Measurements from ENCODE around the gene CDKN1B.

The CDKN1B gene

DNA sequence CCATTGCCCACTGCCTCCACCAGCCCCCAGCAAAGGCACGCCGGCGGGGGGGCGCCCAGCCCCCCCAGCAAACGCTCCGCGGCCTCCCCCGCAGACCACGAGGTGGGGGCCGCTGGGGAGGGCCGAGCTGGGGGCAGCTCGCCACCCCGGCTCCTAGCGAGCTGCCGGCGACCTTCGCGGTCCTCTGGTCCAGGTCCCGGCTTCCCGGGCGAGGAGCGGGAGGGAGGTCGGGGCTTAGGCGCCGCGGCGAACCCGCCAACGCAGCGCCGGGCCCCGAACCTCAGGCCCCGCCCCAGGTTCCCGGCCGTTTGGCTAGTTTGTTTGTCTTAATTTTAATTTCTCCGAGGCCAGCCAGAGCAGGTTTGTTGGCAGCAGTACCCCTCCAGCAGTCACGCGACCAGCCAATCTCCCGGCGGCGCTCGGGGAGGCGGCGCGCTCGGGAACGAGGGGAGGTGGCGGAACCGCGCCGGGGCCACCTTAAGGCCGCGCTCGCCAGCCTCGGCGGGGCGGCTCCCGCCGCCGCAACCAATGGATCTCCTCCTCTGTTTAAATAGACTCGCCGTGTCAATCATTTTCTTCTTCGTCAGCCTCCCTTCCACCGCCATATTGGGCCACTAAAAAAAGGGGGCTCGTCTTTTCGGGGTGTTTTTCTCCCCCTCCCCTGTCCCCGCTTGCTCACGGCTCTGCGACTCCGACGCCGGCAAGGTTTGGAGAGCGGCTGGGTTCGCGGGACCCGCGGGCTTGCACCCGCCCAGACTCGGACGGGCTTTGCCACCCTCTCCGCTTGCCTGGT lies at the start of gene CDKN1B:
Gene CDKN1B, plus strand, starts transcription at position 576 of the 793 bp plus-strand sequence. CDS start 472 bp downstream, outside the sequence.
- peak; percentile 91 for DNase-seq (ENCODE audit: low spot score)

DNA sequence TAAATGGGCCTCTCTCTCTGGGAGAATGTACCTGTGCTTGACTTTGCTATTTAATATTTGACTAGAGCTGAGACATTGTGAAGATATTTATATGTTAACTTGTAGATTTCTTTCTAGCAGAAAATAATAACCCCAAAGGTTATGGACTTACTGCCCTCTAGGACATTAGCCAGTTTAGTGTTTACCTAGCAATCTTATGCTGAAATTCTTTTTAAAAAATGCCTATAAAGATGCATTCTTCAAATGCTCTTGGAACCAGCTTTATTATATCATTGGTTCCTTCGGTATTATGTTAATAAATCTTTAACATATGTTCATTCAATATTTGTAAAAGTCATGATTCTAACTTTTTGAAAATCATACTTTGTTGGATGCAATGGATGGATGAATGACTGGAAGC lies 49.2 kb upstream of the CDKN1B start:
- DNase-seq (ENCODE audit: low spot score), result no peak

DNA sequence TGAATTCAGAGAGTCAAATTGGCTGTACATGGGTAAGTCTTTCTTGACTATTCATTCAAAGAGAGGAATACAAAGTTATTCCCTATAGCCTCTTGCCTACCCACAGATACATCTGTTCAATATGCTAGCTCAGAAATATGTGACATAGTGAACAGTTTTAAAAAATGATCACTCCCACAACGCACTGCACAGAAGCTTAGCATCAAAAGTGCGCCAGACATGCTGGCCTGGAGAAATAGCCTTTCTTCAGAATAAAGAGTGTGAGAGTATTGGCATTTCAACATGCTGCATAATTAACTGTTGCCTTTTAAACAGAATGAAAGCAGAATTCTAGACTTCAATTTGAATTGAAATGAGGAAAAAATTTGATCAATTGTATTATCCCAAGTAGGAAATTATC lies 48.1 kb upstream of the CDKN1B start:
- DNase-seq (ENCODE audit: low spot score), result no peak

DNA sequence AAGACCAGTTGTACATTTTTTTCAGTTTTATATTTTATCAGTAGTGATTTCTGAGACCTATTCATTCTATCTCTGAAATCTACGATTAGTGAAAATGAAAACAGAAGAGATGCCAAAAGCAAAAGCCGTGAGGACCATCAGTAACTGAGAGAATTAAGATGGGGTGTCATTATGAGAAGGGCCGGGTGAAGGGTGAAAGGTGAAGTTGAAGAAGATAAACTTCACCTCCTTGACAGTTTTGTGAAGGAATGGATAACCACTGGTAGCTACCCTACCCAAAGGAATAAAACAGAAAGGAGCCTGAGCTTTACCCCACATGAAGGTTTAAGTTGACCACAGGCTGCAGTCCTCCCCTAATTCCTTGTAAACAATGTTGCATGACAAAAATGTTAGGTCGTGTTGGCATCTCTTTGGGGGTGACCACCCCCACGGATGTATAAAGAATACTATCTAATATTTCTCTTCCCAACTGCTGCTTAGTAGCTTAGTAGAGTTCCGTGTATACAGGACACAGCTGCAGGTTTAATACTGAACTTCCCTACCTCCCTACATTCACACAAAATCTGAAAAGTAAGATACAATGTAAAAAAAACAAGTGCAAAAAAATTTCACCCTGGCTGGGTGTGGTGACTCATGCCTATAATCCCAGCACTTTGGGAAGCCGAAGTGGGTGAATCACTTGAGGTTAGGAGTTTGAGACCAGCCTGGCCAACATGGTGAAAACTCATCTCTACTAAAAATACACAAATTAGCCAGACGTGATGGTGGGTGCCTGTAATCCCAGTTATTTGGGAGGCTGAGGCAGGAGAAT lies 45.1 kb upstream of the CDKN1B start:
- DNase-seq (ENCODE audit: low spot score), result no peak

DNA sequence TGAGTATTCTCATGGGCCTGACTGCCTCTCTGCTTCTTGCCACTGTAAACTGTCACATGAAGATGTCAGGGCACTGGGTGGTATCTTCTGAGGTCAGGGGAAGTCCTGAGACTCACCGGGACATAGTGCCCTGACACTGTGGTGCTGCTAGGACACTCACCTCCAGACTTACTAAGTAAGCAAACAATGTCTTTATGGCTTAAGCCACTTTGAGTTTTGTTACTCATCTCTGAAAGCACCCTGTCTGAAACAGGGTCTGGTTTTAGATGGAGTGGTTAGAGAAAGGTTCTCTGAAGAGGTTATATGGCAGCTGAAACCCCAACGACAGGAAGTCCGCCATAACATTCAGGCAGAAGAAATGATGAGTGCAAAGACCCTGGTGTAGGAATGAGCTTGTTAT lies 43.9 kb upstream of the CDKN1B start:
- no peak for DNase-seq (ENCODE audit: low spot score)

DNA sequence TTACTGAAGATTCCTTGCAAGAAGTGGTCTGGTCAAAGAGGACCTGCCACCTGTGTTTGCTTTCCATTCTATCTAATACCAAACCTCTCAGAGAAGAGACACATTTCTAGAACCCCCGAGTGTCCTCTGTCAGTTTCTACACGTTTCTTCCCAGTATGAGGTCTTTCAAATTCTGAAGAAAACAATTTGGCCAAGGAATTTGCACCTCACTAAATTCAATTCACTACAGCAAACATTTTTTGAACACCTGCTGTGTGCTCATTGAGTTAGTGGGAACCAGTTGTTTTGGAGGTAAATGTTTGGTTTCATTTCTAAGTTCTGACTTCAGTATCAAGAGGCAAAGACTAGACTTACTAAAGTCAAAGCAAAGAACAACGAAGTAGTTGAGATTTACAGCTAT lies 40.6 kb upstream of the CDKN1B start:
- no peak for DNase-seq (ENCODE audit: low spot score)

DNA sequence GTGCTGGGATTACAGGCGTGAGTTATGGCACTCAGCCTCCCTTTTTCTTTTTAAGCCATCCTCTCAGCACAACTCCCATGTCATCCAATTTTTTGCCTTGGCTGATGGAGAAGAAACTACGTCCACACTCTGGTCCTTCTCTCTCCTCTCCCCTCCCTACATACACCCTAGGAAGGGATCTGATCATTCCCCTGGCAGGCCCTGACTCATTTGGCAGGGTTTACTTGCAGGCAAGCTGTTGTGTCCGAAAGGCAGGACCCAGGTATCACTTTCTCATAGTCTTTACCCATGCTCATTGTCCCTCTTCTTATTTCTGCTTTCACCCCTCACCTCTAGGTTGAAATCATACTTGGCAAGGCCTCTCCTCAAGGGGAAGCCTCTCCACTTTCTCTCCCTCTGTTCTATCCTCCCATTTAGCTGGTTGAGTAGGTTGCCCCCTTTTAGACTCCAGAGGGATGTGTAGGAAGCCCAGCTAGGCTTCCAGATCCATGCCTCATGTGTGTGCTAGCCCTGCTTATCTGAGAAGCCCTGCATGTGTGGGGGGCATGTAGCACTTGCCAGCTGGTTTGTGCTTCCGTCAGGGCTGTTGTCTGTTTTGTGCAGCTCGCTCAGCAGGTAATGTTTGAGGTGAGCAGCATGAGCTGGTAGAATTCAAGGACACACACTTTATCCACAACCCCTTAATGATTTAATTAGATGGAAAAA lies 36.0 kb upstream of the CDKN1B start:
- DNase-seq (ENCODE audit: low spot score), result no peak

DNA sequence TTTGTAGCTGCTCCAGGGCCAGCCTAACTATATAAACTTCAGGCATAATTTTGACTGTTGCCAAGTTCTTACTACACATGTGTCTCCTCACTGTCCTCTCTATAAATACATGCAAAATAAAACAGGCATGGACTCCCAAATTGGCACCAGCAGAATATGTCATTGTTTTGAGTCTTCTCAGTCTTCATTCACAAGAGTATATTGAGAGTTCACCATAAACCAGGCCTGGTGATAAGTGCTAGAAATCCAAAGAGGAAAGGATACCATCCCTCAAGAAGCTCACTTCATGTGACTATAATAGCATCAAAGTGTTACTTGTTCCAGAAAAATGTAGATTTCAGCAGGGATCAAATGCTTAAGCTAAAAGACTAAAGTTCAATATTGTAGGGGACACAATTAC lies 34.9 kb upstream of the CDKN1B start:
- DNase-seq (ENCODE audit: low spot score), result no peak

DNA sequence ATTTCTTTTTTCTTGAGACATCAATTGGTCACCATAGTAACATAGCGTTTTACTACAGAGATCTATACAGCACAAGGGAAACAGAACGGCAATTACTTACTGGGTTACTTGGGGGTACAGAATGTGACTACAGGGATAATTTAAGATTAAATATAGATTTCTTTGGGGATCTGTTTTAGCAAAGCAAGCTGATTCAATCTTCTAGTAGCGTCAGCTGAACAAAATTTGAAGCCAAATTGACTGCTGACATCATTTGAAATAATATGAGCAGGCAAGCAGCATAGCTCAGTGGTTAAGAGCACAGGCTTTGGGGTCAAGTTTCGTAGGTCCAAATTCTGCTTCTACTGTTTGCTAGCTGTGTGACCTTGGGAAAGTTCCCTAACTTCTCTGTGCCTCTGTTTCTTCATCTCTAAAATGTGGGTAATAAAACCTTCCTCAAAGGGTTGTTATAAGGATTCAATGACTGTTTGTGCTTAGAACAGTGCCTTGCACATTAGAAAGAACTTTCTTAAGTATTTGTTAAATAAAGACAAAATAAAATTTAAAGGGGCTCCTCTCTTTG lies 34.0 kb upstream of the CDKN1B start:
- no peak for DNase-seq (ENCODE audit: low spot score)

DNA sequence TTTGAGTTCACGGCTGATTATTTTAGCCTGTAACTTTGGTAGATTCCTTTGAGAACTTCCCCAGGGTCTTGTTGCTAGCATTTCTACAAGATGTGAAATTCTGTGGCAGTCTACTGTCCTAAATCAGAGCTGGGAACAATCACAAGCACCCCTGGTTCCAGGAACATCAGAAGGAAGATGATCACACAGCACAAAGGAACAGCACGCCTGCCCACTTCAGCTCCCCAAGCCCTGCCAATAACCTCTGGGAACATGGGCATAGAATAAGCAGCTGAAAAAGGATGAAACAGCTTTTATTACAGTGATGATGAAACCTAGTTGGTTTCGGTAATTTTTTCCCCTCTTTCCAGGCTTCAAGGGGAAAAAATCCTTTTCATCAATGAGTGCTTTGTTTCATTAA lies 33.4 kb upstream of the CDKN1B start:
- no peak for DNase-seq (ENCODE audit: low spot score)

DNA sequence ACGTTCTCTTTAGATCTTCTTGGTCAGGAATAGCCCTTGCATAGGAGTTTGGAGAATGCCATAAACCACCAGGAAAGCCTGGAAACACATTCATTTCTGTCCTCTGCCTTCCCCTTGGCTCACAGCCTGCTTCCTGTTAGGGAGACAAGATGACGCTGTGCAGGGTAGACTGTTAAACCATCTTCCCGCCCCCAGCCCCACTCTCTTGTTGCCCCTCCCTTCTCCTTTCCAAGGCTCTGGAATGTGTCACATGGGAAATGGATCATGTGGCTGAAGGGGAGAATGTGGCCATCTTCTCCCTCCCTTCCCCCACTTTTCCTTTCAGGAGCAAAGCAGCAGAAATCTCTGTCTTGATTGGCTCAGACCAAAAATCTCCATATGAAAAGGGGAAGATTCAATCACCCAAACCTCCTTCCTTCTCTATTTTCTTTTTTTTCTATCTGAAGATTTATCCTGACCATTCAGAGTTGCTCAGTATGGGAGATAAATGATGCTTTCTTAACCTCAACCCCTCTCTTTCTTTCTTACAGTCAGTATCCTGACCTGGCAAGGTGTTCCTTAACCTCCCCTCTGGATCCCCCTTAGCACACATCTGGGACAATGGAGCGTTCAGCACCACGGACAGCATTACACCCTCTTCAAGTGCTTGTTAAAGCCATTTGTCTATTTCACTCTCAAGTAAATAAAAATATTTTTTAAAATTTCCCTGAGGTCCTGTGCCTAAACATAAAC lies 32.6 kb upstream of the CDKN1B start:
- no peak for DNase-seq (ENCODE audit: low spot score)

DNA sequence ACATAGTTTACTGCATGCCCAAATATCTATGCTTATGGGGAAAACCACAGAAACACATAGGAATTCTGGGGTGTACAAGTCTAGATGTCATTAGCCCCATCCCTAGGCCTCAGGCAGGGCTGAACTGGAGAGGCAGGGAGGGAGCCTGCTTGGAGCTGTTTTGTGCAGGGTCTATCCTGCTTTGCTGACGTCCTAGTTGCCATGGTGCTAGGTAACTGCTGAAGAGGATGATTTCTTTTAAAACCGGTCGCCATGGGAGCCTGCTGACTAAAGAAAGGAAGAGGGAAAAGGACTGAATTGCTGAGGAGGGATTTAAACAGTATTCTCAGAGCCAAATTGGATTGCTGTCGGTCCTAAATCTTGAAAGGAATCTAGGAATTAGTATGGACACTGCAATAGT lies 31.9 kb upstream of the CDKN1B start:
- DNase-seq (ENCODE audit: low spot score), result no peak

DNA sequence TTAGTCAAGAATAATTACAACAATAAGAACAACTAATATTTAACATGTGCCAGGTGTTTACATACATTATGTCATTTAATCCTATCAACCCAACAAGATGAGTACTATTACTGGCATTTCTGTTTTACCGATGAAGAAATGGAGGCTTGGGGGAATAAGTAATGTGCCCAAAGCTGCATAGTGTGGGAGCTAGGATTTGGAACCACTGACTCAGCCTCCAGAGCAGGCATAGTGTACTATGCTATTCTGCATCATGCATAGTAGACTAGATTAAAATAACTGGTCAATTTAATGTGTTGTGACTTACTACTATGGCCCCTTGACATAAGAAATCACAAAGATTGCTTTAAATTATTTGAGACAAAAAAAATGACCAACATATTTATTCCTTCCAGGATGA lies 30.7 kb upstream of the CDKN1B start:
- DNase-seq (ENCODE audit: low spot score), result no peak

DNA sequence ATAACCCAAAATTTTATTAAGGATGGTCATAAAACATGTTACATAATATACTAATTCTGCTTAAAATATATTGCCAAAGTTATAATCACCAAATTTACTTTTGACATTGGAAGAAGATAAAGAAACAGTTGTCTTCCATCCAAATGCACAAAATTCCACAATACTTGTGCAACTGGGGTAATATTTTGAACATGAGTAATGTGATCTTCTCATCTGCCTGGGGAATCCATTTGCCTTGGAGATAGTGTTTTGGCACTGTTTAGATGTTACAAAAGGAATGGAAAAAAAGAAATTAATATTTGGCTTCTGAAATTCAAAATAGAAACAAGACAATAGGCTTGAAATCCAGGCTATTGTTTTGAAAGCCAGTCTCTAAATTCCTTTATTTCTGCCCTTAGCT lies 30.2 kb upstream of the CDKN1B start:
- no peak for DNase-seq (ENCODE audit: low spot score)

DNA sequence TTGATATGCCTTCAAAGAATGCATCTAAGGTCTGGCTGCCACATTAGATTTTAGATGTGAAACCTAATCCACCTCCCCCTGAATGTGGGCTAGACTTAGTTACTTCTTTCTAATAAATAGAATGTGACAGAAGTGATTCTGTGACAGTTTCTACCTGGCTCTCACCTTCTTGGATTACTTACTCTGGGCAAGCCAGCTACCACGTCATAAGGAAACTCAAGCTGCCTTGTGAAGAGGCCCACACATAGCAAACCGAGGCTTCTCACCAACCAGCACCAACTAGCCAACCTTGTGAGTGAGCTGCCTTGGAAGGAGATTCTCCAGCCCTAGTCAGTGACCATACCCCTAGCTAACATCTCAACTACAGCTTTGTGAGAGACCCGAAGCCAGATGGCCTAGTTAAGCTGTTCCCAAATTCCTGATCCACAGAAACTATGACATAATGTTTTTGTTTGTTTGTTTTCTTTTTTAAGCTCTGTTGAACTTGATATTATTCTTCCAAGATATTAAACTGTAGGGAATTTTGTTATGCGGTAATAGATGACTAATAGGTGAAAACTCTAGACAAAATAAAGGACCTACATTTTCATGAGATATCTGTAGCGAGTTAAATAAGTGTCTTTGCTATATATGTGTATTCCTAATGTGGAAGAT lies 27.4 kb upstream of the CDKN1B start:
- no peak for DNase-seq (ENCODE audit: low spot score)

DNA sequence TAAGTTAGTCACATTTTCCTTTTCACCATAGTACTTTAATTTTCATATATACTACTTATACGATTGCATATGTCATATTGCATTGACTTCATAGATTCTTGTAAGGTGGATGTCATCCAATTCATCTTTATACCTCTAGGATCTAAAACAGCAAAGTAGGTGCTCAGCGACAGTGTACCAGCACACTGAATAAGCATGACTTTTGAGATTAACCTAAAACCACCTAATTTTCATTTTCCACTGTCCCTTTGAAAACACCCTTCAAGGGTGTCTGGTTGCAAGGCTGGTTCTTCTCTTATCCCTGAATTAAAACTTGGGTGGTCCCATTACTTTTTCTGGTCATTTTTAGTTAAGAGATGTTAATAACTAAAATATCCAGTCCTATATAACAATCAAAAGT lies 25.6 kb upstream of the CDKN1B start:
- no peak for DNase-seq (ENCODE audit: low spot score)

DNA sequence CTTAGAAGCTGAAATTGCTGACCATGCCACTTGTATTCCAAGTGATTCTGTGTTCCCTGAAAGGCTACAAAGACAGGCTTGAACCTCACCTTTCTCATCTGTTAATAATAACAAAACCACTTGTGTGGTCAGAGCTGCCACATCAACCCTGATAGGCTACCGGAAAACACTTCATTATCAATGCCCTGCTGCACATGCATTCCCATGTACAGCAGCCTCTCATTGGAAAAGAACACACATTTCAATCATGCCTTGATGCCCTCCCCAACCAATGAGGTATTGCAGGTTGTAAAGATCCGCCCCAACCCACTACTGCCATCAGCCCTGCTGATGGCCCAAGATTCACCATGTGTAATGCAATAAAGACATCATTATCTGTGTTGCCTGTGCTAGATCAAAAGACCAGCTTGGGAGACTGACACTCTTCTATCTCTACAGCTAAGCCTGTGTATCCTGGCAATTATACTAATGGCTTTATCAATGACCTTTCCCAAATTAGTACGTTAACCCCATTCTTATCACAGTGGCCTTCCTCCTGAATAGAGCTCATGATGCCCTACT lies 24.0 kb upstream of the CDKN1B start:
- no peak for DNase-seq (ENCODE audit: low spot score)

DNA sequence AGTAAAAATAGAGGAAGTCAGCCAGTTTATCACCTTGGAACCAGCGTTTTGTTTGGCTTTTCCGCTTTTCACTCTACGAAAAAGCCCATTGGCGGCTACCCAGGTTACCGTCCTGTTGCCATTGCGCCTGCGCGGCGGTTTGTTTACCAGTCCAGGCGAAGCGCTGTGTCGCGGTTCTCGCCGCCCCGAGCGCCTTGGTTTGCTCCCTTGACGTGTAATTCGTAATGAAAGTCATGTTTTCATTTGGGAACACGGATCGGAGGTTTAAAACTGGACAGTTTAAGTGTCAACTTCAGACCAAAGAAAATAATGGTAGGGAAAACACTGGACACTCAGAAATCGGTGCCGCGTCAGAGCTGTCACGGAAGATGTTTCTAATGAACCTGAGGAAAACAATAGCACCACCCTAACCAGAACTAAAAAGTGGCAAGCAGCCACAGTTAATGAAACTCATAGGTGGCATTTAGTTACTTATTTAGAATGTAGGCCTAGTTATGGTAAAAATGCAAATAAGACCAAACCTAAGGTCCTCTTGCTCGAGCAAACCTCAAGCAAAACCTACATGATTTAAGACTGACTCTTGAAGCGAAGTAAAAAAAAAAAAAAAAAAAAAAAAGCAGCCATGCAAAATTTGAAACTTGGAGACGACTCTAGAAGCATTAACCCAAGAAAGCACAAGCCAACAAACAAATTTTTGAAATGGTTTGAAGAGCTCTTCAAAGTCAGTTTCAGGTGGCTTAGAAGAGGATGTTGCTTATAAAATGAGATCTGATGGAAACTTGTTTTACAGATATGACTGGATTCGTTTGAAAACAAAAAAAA lies 20.4 kb upstream of the CDKN1B start:
- peak; percentile 93 for DNase-seq (ENCODE audit: low spot score)

DNA sequence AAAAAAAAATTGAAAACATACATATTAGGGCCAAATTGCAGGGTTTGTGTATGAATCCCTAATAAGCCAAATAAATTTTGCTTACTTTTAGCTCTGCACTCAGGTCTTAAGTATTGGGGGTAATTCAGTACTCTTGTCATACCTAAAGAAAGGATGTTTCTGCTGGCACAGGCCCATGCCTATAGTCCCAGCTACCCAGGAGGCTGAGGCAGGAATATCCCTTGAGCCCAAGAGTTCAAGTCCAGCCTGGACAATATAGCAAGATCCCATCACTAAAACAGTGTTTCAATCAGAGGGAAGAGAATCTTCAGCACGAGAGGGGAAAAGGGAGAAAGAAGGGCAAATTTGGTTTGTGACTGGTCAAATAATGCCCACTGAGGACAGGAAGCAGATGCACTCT lies 17.8 kb upstream of the CDKN1B start:
- no peak for DNase-seq (ENCODE audit: low spot score)

DNA sequence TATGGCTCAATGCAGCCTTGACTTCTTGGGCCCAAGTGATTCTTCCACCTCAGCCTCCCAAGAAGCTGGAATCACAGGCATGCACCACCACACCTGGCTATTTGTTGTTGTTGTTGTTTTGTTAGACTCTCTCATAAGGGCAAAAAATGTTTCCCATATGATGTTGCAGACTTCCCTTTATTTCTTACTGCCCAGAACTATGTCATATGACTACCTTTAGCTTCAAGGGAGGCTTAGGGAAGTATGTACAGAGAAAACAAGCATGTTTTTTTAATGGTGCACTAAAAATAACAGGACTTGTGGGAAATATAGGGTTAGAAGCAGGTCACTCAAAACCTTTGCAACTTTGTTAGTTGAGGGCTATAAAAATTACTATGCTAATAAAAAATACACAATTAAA lies 16.9 kb upstream of the CDKN1B start:
- no peak for DNase-seq (ENCODE audit: low spot score)

Measured in CD4-positive, alpha-beta T cell treated with Interleukin-15 for 4 hours (primary cell).